ENCODE measurements around the gene PAPOLA. TPM values are rescaled to one million over a fixed set of nuclear protein-coding genes. Genes with fewer than 3 reads are reported as not detected.

The PAPOLA gene
- total RNA-seq, 4 donors from 2014 or later = 171 to 234 (median 174) TPM

DNA sequence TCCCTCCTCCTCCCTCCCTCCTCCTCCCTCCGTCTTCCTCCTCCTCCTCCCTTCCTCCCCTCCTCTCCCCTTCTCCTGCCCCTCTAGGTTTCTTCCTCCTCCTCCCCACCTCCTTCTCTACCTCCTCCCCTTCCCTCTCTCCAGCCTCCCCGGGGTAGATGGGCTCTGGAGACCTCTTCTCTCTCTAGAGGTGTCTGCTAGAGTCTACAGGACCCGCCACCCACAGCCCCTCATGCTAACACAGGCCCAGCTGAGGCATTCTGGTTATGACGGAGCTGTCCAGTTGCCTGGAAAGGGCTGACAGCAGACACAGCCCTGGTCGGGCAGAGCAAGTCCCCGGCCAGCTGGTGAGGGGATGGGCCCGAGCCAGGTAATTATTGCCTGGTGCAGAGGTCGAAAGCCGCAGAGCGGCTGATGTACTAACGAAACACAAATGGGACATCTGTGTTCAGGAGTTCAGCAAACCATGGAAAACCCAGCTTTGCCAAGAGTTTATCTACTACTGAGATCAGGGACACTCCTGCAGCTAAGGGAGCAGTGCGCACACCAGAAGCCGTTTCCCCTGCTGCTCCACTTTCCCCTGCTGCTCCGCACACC is 96.2 kb downstream of the PAPOLA start:
- intact Hi-C loops (cut with DNase I) = no loop called here
- Histone ChIP-seq H3K4me1 (no peaks in the 10 kb centered on the region), H3K27me3 (no peaks in the 10 kb centered on the region), H3K36me3 (no peaks in the 10 kb centered on the region), H3K4me3 (replicated peaks in 1 of 3) (no peak overlapping the region), H3K9me3 (no peaks in the 10 kb centered on the region), H3K27ac (no peak overlapping the region)
- TF ChIP-seq POLR2A (IDR thresholded peaks at IDR 0.05) (no peak), CTCF (IDR thresholded peaks at IDR 0.05) (no peak)
- DNase-seq = peak in 1 of 2 donors; percentile 6
- WGBS, 2 donors = 36 to 41% methylated on average over 14 of the region's 14 CpGs

DNA sequence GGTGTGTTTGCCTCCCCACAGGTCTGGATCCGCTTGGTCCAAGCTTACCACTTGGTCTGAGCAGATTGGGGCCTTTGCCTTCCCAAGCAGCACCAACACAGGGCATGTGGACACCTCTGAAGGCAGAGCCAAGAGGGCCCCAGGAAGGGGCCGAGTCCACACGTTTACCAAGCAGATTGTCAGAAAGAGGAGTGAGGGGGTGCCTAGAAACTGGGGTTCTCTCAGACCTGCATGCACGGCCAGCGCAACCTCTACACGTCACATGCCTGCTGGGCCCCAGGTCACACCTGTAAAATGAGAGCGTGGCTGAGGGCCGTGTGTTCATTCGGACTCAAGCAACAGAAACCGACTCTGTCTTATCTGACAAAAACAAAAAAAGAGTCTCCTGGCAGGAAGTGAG is 96.9 kb downstream of the PAPOLA start:
- DNase-seq = no peak
- no peaks in the 10 kb centered on the region for H3K27me3 ChIP-seq
- no peaks in the 10 kb centered on the region for H3K4me1 ChIP-seq
- no peaks in the 10 kb centered on the region for H3K9me3 ChIP-seq
- no peak overlapping the region for H3K27ac ChIP-seq
- TF ChIP-seq POLR2A (IDR thresholded peaks at IDR 0.05) (no peak), CTCF (IDR thresholded peaks at IDR 0.05) (no peak)
- H3K4me3 ChIP-seq (replicated peaks in 1 of 3) = no peak overlapping the region
- 86 to 90% methylated on average over 10 of the region's 10 CpGs for WGBS, 2 donors
- no peaks in the 10 kb centered on the region for H3K36me3 ChIP-seq
- intact Hi-C loops (cut with DNase I) = no loop called here

GRCh38 chr14:96602186-96602585 is 100.0 kb downstream of the PAPOLA start:
- DNase-seq = no peak
- 81 to 100% methylated on average over 2 of the region's 2 CpGs for WGBS, 2 donors
- intact Hi-C loops (cut with DNase I) = no loop called here

DNA sequence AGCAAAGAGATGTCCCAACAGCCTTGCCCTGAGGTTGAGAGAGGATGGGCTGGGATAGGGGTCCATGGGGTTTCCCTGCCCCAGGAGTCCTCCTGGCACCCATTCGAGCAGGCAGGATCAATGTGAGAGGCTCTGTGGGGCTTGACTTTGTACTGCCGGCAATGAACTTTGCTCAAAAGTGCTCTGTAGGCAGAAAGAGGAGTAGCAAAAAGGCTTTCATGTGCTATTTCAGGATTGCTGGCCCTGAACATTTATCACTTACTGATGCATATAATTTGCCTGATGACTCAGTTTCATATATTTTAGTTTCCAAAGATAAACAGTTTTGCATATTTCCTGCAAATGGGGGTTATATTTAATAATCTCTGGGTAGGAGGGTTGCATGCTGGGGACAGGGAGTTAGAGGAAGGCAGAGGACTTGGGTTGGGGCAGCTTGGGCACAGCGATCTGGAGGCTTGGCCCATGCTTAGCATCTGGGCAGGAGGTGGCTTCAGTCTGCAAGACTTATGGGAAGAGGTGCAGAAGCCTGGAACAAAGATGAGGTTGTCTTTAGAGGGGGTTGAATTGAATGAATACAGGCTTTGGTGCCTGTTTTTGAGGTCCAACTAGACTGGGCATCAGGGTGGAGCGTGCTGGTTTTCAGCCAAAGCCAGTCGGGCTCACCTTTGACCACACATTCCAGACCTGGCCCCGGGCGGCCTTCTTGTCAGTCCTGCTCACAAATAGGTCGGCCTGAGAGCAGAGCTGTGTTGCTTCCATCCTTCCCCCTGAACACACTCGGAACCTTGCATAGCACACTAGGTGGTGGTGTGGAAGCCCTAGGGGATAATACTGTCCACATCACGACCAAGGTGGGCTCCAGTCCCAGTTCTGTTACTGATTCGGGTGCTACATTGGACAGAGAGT is 101.4 kb downstream of the PAPOLA start:
- intact Hi-C loops (cut with DNase I) = no loop called here

More at GRCh38 chr14:96602186-96602585, 100.0 kb downstream of the PAPOLA start:
- no peaks in the 10 kb centered on the region for H3K27me3 ChIP-seq
- no peaks in the 10 kb centered on the region for H3K36me3 ChIP-seq
- H3K9me3 ChIP-seq = no peaks in the 10 kb centered on the region
- H3K4me3 ChIP-seq (replicated peaks in 1 of 3) = no peak overlapping the region
- no peaks in the 10 kb centered on the region for H3K4me1 ChIP-seq
- no peak overlapping the region for H3K27ac ChIP-seq
- TF ChIP-seq POLR2A (IDR thresholded peaks at IDR 0.05) (no peak), CTCF (IDR thresholded peaks at IDR 0.05) (no peak)

More for the DNA sequence above, 101.4 kb downstream of the PAPOLA start:
- H3K4me1 ChIP-seq = no peaks in the 10 kb centered on the region
- H3K36me3 ChIP-seq = no peaks in the 10 kb centered on the region
- no peaks in the 10 kb centered on the region for H3K9me3 ChIP-seq
- H3K4me3 ChIP-seq (replicated peaks in 1 of 3) = no peak overlapping the region
- 68 to 83% methylated on average over 11 of the region's 11 CpGs for WGBS, 2 donors
- no peak for DNase-seq
- no peak for TF ChIP-seq CTCF (IDR thresholded peaks at IDR 0.05)
- no peak for TF ChIP-seq POLR2A (IDR thresholded peaks at IDR 0.05)
- H3K27ac ChIP-seq = no peak overlapping the region
- H3K27me3 ChIP-seq = no peaks in the 10 kb centered on the region

All from thyroid gland (tissue), 4 donors.